IMR-90 (cell line): ENCODE measurements around the gene JMJD1C. TPM values are rescaled to one million over a fixed set of nuclear protein-coding genes. Genes with fewer than 3 reads are reported as not detected.

Experiments used
- ATAC-seq: fragments of 200-7000 bp; cut with Tn5 transposase; 2 replicates; pipeline ENCODE4 v1.9.1; 2020; ENCODE audit warnings: low read depth, mild to moderate bottlenecking, moderate library complexity
- BruUV-seq: library from RNA; stranded (reverse); fragments of 400-500 nt; replicated peaks from 2 replicates; lab custom pipeline; 2021; lab: Mats Ljungman, UMichigan
- CTCF ChIA-PET: fragments of 300-600 bp; formaldehyde crosslinking; extraction: SDS; loops from one replicate; lab custom pipeline; 2021; ENCODE audit warnings: antibody characterized with exemption; lab: Yijun Ruan, JAX
- POLR2A ChIA-PET: fragments of 300-600 bp; sonication (Branson Sonifier 250); formaldehyde crosslinking; loops from one replicate; lab custom pipeline; 2022; ENCODE audit warnings: antibody characterized with exemption; ENCODE audit not compliant: unreplicated experiment; lab: Charles Lee
- DNase-seq: peaks from one replicate; pipeline ENCODE4 v3.0.0; 2013
- H2AFZ ChIP-seq: replicated peaks from 2 replicates; pipeline ENCODE3; 2013; ENCODE audit warnings: low read length, mild to moderate bottlenecking; ENCODE audit not compliant: poor library complexity
- H2AK5ac ChIP-seq: 2 replicates; pipeline ENCODE4 v1.6.1; 2013; ENCODE audit warnings: low read depth, low read length, inconsistent platforms
- H2AK9ac ChIP-seq: replicated peaks from 2 replicates; pipeline ENCODE3; 2013; ENCODE audit warnings: mild to moderate bottlenecking, low read depth, low read length, moderate library complexity; ENCODE audit not compliant: poor library complexity
- H2BK120ac ChIP-seq: 2 replicates; pipeline ENCODE4 v1.6.1; 2013; ENCODE audit warnings: low read depth, low read length, inconsistent platforms
- H2BK15ac ChIP-seq: 3 replicates; pipeline ENCODE4 v1.6.1; 2013; ENCODE audit warnings: low read depth, low read length, inconsistent platforms
- H2BK20ac ChIP-seq: 2 replicates; pipeline ENCODE4 v1.6.1; 2013; ENCODE audit warnings: low read depth, mild to moderate bottlenecking, inconsistent platforms, low read length, moderate library complexity
- H2BK5ac ChIP-seq: 2 replicates; pipeline ENCODE4 v1.6.1; 2013; ENCODE audit warnings: mild to moderate bottlenecking, low read depth, low read length, inconsistent platforms; ENCODE audit not compliant: poor library complexity, severe bottlenecking
- H3K14ac ChIP-seq: replicated peaks from 2 replicates; pipeline ENCODE4 v1.6.1; 2013; ENCODE audit warnings: low read depth, low read length, inconsistent platforms
- H3K18ac ChIP-seq: 2 replicates; pipeline ENCODE4 v1.6.1; 2013; ENCODE audit warnings: low read depth, low read length, control low read depth
- H3K23ac ChIP-seq: 2 replicates; pipeline ENCODE4 v1.6.1; 2013; ENCODE audit warnings: low read depth, low read length, inconsistent platforms
- H3K27ac ChIP-seq: 2 replicates; pipeline ENCODE4 v1.5.1; 2013; ENCODE audit warnings: mild to moderate bottlenecking, control low read depth, low read length; ENCODE audit not compliant: insufficient read depth
- H3K27me3 ChIP-seq: 2 replicates; pipeline ENCODE4 v1.6.1; 2013; ENCODE audit warnings: low read length; ENCODE audit not compliant: control insufficient read depth, insufficient read depth
- H3K36me3 ChIP-seq: 2 replicates; pipeline ENCODE4 v1.6.1; 2013; ENCODE audit warnings: low read length, mixed read lengths; ENCODE audit not compliant: control insufficient read depth, insufficient read depth
- H3K4ac ChIP-seq: 2 replicates; pipeline ENCODE4 v1.6.1; 2013; ENCODE audit warnings: low read depth, low read length, inconsistent platforms
- H3K4me1 ChIP-seq: 2 replicates; pipeline ENCODE4 v1.6.1; 2013; ENCODE audit warnings: low read length, mixed read lengths; ENCODE audit not compliant: control insufficient read depth, insufficient read depth
- H3K4me2 ChIP-seq: 2 replicates; pipeline ENCODE4 v1.6.1; 2013; ENCODE audit warnings: low read depth, mild to moderate bottlenecking, control low read depth, low read length, moderate library complexity
- H3K4me3 ChIP-seq: 2 replicates; pipeline ENCODE4 v1.5.1; 2013; ENCODE audit warnings: low read depth, mild to moderate bottlenecking, control low read depth, low read length, moderate library complexity; ENCODE audit not compliant: insufficient read depth
- H3K56ac ChIP-seq: 2 replicates; pipeline ENCODE4 v1.6.1; 2013; ENCODE audit warnings: low read length, inconsistent platforms; ENCODE audit not compliant: insufficient read depth; ENCODE audit errors: extremely low read depth
- H3K79me1 ChIP-seq, 2 experiments: 2 replicates each; pipeline ENCODE4 v1.6.1; 2013; ENCODE audit warnings: low read length in 2 of 2, inconsistent platforms in 1 of 2, low read depth in 1 of 2
- H3K9ac ChIP-seq: 2 replicates; pipeline ENCODE4 v1.6.1; 2013; ENCODE audit warnings: low read depth, low read length, control low read depth
- H3K9me1 ChIP-seq: 2 replicates; pipeline ENCODE4 v1.6.1; 2013; ENCODE audit warnings: low read length, inconsistent platforms; ENCODE audit not compliant: insufficient read depth
- H3K9me3 ChIP-seq: 2 replicates; pipeline ENCODE4 v1.6.1; 2013; ENCODE audit warnings: low read length; ENCODE audit not compliant: control insufficient read depth, insufficient read depth
- H4K20me1 ChIP-seq: 2 replicates; pipeline ENCODE4 v1.6.1; 2013; ENCODE audit warnings: low read length, inconsistent platforms; ENCODE audit not compliant: insufficient read depth
- H4K5ac ChIP-seq: 2 replicates; pipeline ENCODE4 v1.6.1; 2013; ENCODE audit warnings: mild to moderate bottlenecking, low read depth, low read length, control low read depth
- H4K8ac ChIP-seq, 2 experiments: 2 replicates each; pipeline ENCODE4 v1.6.1; 2013; ENCODE audit warnings: low read depth in 2 of 2, low read length in 2 of 2, control low read depth in 1 of 2, inconsistent platforms in 1 of 2
- H4K91ac ChIP-seq: 2 replicates; pipeline ENCODE4 v1.6.1; 2013; ENCODE audit warnings: low read depth, low read length, inconsistent platforms; ENCODE audit not compliant: insufficient read depth
- BHLHE40 ChIP-seq: fragments of 150-350 bp; IDR thresholded peaks from 2 replicates; pipeline ENCODE4 v1.6.1; 2016; ENCODE audit warnings: mild to moderate bottlenecking, low read depth, low read length
- CHD1 ChIP-seq: IDR thresholded peaks from 2 replicates; pipeline ENCODE4 v1.6.1; 2012; ENCODE audit warnings: low read depth, low read length, improper control_type of control experiment
- ELK1 ChIP-seq: fragments of 150-350 bp; IDR thresholded peaks from 2 replicates; pipeline ENCODE4 v1.6.1; 2016; ENCODE audit warnings: low read depth, mild to moderate bottlenecking, low read length, moderate library complexity, borderline replicate concordance
- FOS ChIP-seq: fragments of 150-350 bp; IDR thresholded peaks from 2 replicates; pipeline ENCODE4 v1.6.1; 2016; ENCODE audit warnings: low read depth, low read length
- MAFK ChIP-seq: IDR thresholded peaks from 2 replicates; pipeline ENCODE4 v1.6.1; 2012; ENCODE audit warnings: low read depth, low read length, improper control_type of control experiment
- MAZ ChIP-seq: IDR thresholded peaks from 2 replicates; pipeline ENCODE4 v1.6.1; 2012; ENCODE audit warnings: low read depth, mild to moderate bottlenecking, low read length, improper control_type of control experiment, moderate library complexity, borderline replicate concordance
- NFE2L2 ChIP-seq: fragments of 150-350 bp; IDR thresholded peaks from 2 replicates; pipeline ENCODE4 v1.6.1; 2016; ENCODE audit warnings: low read depth, mild to moderate bottlenecking, low read length
- POLR2A ChIP-seq: IDR thresholded peaks from 2 replicates; pipeline ENCODE4 v1.6.1; 2012; ENCODE audit warnings: mild to moderate bottlenecking, low read depth, low read length
- RAD21 ChIP-seq: IDR thresholded peaks from 2 replicates; pipeline ENCODE4 v1.6.1; 2012; ENCODE audit warnings: low read length, improper control_type of control experiment
- RCOR1 ChIP-seq: IDR thresholded peaks from 2 replicates; pipeline ENCODE4 v1.6.1; 2012; ENCODE audit warnings: mild to moderate bottlenecking, low read length, improper control_type of control experiment; ENCODE audit not compliant: insufficient replicate concordance
- RFX5 ChIP-seq: IDR thresholded peaks from 2 replicates; pipeline ENCODE4 v1.8.0; 2012; ENCODE audit warnings: low read depth, mild to moderate bottlenecking, low read length, moderate library complexity
- SMC3 ChIP-seq: fragments of 150-350 bp; IDR thresholded peaks from 2 replicates; pipeline ENCODE4 v1.6.1; 2016; ENCODE audit warnings: low read depth, mild to moderate bottlenecking, antibody characterized with exemption, low read length, moderate library complexity
- WGBS, 2 experiments: methylation state at CpG; one replicate each; pipeline versions ENCODE4 v1.1.5 to v1.1.7; 2013; ENCODE audit warnings: missing lambda C conversion rate in 2 of 2; ENCODE audit not compliant: insufficient read length in 1 of 2; ENCODE audit errors: extremely low coverage in 2 of 2; 5-methylcytosine and 5-hydroxymethylcytosine counted together
- dilution Hi-C: fragments of 300-500 bp; cut with HindIII; formaldehyde crosslinking; loops from one replicate; pipeline ENCODE4 v1.14.3; 2018; ENCODE audit warnings: low sequenced_read_pairs; ENCODE audit not compliant: unreplicated experiment
- in situ Hi-C: fragments of 300-500 bp; cut with MboI; formaldehyde crosslinking; loops from 3 replicates; pipeline ENCODE4 v1.14.3; 2019; ENCODE audit warnings: low sequenced_read_pairs, inconsistent platforms, mixed read lengths
- intact Hi-C: fragments of 100-400 bp; cut with micrococcal nuclease; formaldehyde crosslinking; loops from 2 replicates; pipeline ENCODE4 v1.10.0; 2022
- polyA plus RNA-seq, 3 experiments: library from polyadenylated mRNA; depleted of rRNA; stranded (reverse); fragments of >200 nt; gene quantifications; 2 replicates each; pipeline ENCODE4 v1.2.3, GENCODE V29; 2012; ENCODE audit warnings: low replicate concordance in 1 of 3
- total RNA-seq: library from RNA; depleted of rRNA; stranded (reverse); fragments of >200 nt; gene quantifications from 2 replicates; pipeline ENCODE4 v1.2.3, GENCODE V29; 2012
- TF ChIP-seq, protein P1 (sequence below): fragments of 150-350 bp; IDR thresholded peaks from 2 replicates; pipeline ENCODE4 v1.6.1; 2017; ENCODE audit warnings: mild to moderate bottlenecking, antibody characterized with exemption, low read length, low read depth
- TF ChIP-seq, protein P2 (sequence below): conservative IDR thresholded peaks from 2 replicates; pipeline ENCODE4 v1.5.1; 2012; ENCODE audit warnings: mild to moderate bottlenecking, low read depth, low read length, improper control_type of control experiment

Gene JMJD1C
- total and polyA plus RNA-seq, 2 of the 4 experiments (the other 2 are of a cell fraction), result 15.6 to 96.8 TPM

DNA sequence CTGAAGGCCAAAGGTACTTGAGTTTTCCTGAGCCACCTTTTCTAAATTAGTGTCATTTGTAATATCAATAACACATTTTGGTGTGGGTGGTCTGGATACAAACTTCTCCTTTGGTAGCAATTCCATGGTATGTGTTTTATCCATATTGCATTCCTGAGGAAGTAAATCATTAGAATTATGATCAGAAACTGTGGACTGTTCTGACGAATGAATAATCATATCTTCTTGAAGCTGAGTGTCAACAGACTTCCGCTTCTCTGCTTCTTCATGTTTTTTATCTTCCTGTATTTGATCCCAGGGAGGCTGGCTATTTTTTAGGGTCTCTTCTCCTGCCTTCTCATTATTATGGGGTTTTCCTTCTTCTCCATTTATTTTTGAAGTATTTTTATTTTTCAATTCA, 251.2 kb downstream of the JMJD1C start:
- no CpG with 5 or more reads among the region's 2 CpGs for WGBS, 2 experiments
- intact Hi-C loops (no loop called here), in situ Hi-C loops (no loop called here), dilution Hi-C loops (no loop called here)
- Histone ChIP-seq H2AK9ac (no peak overlapping the region), H3K36me3 (peaks cover 11% of the 10 kb centered on the region), H3K4me1 (peaks cover 7% of the 10 kb centered on the region), H2AFZ (no peak overlapping the region), H2BK15ac (no peak overlapping the region), H4K91ac (no peak overlapping the region), H3K23ac (no peak overlapping the region), H3K18ac (no peak overlapping the region), H3K4me2 (no peak overlapping the region), H4K20me1 (peaks cover 8% of the 10 kb centered on the region; the same call in 1 of the 2 replicates), H3K79me1 (peaks cover 26 to 45% of the 10 kb centered on the region in 2 experiments), H3K14ac (no peak overlapping the region), H2AK5ac (no peak overlapping the region), H4K5ac (no peak overlapping the region), H2BK5ac (no peak overlapping the region), H2BK120ac (no peak overlapping the region), H3K27me3 (no peaks in the 10 kb centered on the region), H3K9ac (no peak overlapping the region), H3K27ac (no peak overlapping the region), H3K9me3 (no peaks in the 10 kb centered on the region), H2BK20ac (no peak overlapping the region), H3K9me1 (peaks cover 9% of the 10 kb centered on the region), H4K8ac (no peak overlapping the region), H3K56ac (no peak overlapping the region), H3K4me3 (no peak overlapping the region), H3K4ac (no peak overlapping the region)
- ATAC-seq, result no peak
- POLR2A ChIA-PET, result no interaction called here
- DNase-seq, result peak; percentile 11
- TF ChIP-seq MAZ (no peak), RCOR1 (no peak), RFX5 (no peak), FOS (no peak), BHLHE40 (no peak), SMC3 (no peak), ELK1 (no peak), POLR2A (no peak), CHD1 (no peak), MAFK (no peak), NFE2L2 (no peak), RAD21 (no peak)
- TF ChIP-seq, protein P1, sequence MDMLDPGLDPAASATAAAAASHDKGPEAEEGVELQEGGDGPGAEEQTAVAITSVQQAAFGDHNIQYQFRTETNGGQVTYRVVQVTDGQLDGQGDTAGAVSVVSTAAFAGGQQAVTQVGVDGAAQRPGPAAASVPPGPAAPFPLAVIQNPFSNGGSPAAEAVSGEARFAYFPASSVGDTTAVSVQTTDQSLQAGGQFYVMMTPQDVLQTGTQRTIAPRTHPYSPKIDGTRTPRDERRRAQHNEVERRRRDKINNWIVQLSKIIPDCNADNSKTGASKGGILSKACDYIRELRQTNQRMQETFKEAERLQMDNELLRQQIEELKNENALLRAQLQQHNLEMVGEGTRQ, result no peak
- TF ChIP-seq, protein P2, sequence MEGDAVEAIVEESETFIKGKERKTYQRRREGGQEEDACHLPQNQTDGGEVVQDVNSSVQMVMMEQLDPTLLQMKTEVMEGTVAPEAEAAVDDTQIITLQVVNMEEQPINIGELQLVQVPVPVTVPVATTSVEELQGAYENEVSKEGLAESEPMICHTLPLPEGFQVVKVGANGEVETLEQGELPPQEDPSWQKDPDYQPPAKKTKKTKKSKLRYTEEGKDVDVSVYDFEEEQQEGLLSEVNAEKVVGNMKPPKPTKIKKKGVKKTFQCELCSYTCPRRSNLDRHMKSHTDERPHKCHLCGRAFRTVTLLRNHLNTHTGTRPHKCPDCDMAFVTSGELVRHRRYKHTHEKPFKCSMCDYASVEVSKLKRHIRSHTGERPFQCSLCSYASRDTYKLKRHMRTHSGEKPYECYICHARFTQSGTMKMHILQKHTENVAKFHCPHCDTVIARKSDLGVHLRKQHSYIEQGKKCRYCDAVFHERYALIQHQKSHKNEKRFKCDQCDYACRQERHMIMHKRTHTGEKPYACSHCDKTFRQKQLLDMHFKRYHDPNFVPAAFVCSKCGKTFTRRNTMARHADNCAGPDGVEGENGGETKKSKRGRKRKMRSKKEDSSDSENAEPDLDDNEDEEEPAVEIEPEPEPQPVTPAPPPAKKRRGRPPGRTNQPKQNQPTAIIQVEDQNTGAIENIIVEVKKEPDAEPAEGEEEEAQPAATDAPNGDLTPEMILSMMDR, result no peak
- CTCF ChIA-PET, result interaction anchor here (0.6 kb wide), 1 partner anchor 368 kb away, joined by 3 read pairs; no protein-coding TSS in a partner anchor
- BruUV-seq, result TSS peak; percentile 78
